GM23338 (cell line): ENCODE measurements around the gene OR2B2. TPM values are rescaled to one million over a fixed set of nuclear protein-coding genes. Genes with fewer than 3 reads are reported as not detected.

Experiments
- ATAC-seq: fragments of 200-7000 bp; cut with Tn5 transposase; 3 replicates; pipeline ENCODE4 v1.9.1; 2020
- DNase-seq: peaks from one replicate; pipeline ENCODE4 v3.0.0-alpha.2; 2015; ENCODE audit warnings: low spot score
- H2AFZ ChIP-seq: fragments of 200-600 bp; sonication (generic); 2 replicates; pipeline ENCODE4 v1.8.0; 2016; ENCODE audit warnings: antibody characterized with exemption, mild to moderate bottlenecking, moderate library complexity
- H3F3A ChIP-seq: fragments of 200-600 bp; sonication (generic); replicated peaks from 2 replicates; pipeline ENCODE4 v1.8.0; 2017; ENCODE audit warnings: antibody characterized with exemption, mixed run types, low read depth
- H3K27ac ChIP-seq: fragments of 200-600 bp; sonication (generic); 2 replicates; pipeline ENCODE4 v1.6.1; 2016; ENCODE audit warnings: low read depth
- H3K27me3 ChIP-seq: fragments of 200-600 bp; sonication (generic); 2 replicates; pipeline ENCODE4 v1.8.0; 2016; ENCODE audit warnings: mild to moderate bottlenecking, mixed run types, moderate library complexity; ENCODE audit not compliant: insufficient read depth
- H3K36me3 ChIP-seq: fragments of 200-600 bp; sonication (generic); 2 replicates; pipeline ENCODE4 v1.8.0; 2016; ENCODE audit warnings: mild to moderate bottlenecking; ENCODE audit not compliant: insufficient read depth
- H3K4me1 ChIP-seq: fragments of 200-600 bp; sonication (generic); 2 replicates; pipeline ENCODE4 v1.8.0; 2016; ENCODE audit warnings: mild to moderate bottlenecking, moderate library complexity; ENCODE audit not compliant: insufficient read depth
- H3K4me2 ChIP-seq: fragments of 200-600 bp; sonication (generic); 2 replicates; pipeline ENCODE4 v1.7.1; 2017; ENCODE audit warnings: mixed run types
- H3K4me3 ChIP-seq: fragments of 200-600 bp; sonication (generic); 2 replicates; pipeline ENCODE4 v1.6.1; 2016; ENCODE audit warnings: mixed run types
- H3K79me2 ChIP-seq: fragments of 200-600 bp; sonication (generic); replicated peaks from 2 replicates; pipeline ENCODE4 v1.8.0; 2017; ENCODE audit warnings: mild to moderate bottlenecking; ENCODE audit not compliant: insufficient read depth
- H3K9me2 ChIP-seq: fragments of 200-600 bp; sonication (generic); 2 replicates; pipeline ENCODE4 v1.8.0; 2017; ENCODE audit not compliant: insufficient read depth
- H4K20me1 ChIP-seq: fragments of 200-600 bp; sonication (generic); replicated peaks from 2 replicates; pipeline ENCODE4 v1.8.0; 2017; ENCODE audit warnings: mild to moderate bottlenecking; ENCODE audit not compliant: insufficient read depth
- H3K27ac Mint-ChIP-seq: 2 replicates; pipeline ENCODE4 v1.8.0; 2020; ENCODE audit warnings: inconsistent platforms, mild to moderate bottlenecking, moderate library complexity, mixed read lengths
- H3K27me3 Mint-ChIP-seq: 3 replicates; pipeline ENCODE4 v1.8.0; 2022; ENCODE audit warnings: low read depth, mild to moderate bottlenecking, moderate library complexity, mixed read lengths, inconsistent platforms; ENCODE audit not compliant: insufficient read depth, poor library complexity
- H3K36me3 Mint-ChIP-seq: 3 replicates; pipeline ENCODE4 v1.8.0; 2021; ENCODE audit warnings: low read depth, mild to moderate bottlenecking, inconsistent platforms, moderate library complexity, mixed read lengths
- H3K4me1 Mint-ChIP-seq: 3 replicates; pipeline ENCODE4 v1.8.0; 2020; ENCODE audit warnings: mild to moderate bottlenecking, inconsistent platforms, mixed read lengths
- H3K4me3 Mint-ChIP-seq: 3 replicates; pipeline ENCODE4 v1.8.0; 2021; ENCODE audit warnings: moderate library complexity, mild to moderate bottlenecking, inconsistent platforms, mixed read lengths
- H3K9me3 Mint-ChIP-seq: 3 replicates; pipeline ENCODE4 v1.8.0; 2020; ENCODE audit warnings: moderate library complexity, mild to moderate bottlenecking, inconsistent platforms, mixed read lengths
- CREB1 ChIP-seq: fragments of 250-450 bp; sonication (Bioruptor Pico); IDR thresholded peaks from 2 replicates; pipeline ENCODE4 v1.5.0; 2020; ENCODE audit warnings: low read depth, mild to moderate bottlenecking, moderate library complexity
- EZH2 ChIP-seq: fragments of 200-600 bp; sonication (generic); IDR thresholded peaks from one replicate; pipeline ENCODE4 v1.8.0; 2017; ENCODE audit warnings: antibody characterized with exemption, mild to moderate bottlenecking, low read depth; ENCODE audit not compliant: unreplicated experiment
- EZH2phosphoT487 ChIP-seq: fragments of 200-600 bp; sonication (generic); IDR thresholded peaks from one replicate; pipeline ENCODE4 v1.8.1; 2018; ENCODE audit warnings: antibody characterized with exemption; ENCODE audit not compliant: unreplicated experiment
- JUNB ChIP-seq: IDR thresholded peaks from one replicate; pipeline ENCODE4 v1.6.1; 2016; ENCODE audit warnings: antibody characterized with exemption; ENCODE audit not compliant: unreplicated experiment
- POLR2AphosphoS5 ChIP-seq: IDR thresholded peaks from 2 replicates; pipeline ENCODE4 v1.6.1; 2016; ENCODE audit warnings: antibody characterized with exemption, low read depth
- REST ChIP-seq: IDR thresholded peaks from one replicate; pipeline ENCODE4 v1.6.1; 2018; ENCODE audit warnings: antibody characterized with exemption; ENCODE audit not compliant: unreplicated experiment
- STAT1 ChIP-seq: IDR thresholded peaks from one replicate; pipeline ENCODE4 v1.6.1; 2016; ENCODE audit warnings: antibody characterized with exemption; ENCODE audit not compliant: unreplicated experiment
- ZNF331 ChIP-seq: fragments of 250-450 bp; sonication (Bioruptor Pico); IDR thresholded peaks from 2 replicates; pipeline ENCODE4 v1.5.0; 2020; ENCODE audit warnings: low read depth, mild to moderate bottlenecking, moderate library complexity
- polyA plus RNA-seq: library from polyadenylated mRNA; unstranded; fragments of >200 nt; fragmentation: Nextera tagmentation; extraction: Ambion mirVana; gene quantifications from 2 replicates; pipeline ENCODE4 v1.2.1, GENCODE V29; 2016
- total RNA-seq: library from RNA; depleted of rRNA; stranded (reverse); fragments of >200 nt; shearing (Covaris generic); gene quantifications from 2 replicates; pipeline ENCODE4 v1.2.3, GENCODE V29; 2014
- TF ChIP-seq, protein P1 (sequence below): IDR thresholded peaks from 2 replicates; pipeline ENCODE4 v1.6.1; 2016; ENCODE audit warnings: antibody characterized with exemption
- TF ChIP-seq, protein P2 (sequence below), 2 experiments: fragments of 200-600 bp in 1 of 2; sonication (generic) in 1 of 2; conservative IDR thresholded peaks; 2 replicates each; pipeline versions ENCODE4 v1.5.1 to v1.6.1; 2016 to 2017; ENCODE audit warnings: antibody characterized with exemption in 2 of 2, low read depth in 2 of 2, mild to moderate bottlenecking in 2 of 2, moderate library complexity in 1 of 2

The OR2B2 gene
- total and polyA plus RNA-seq, 2 experiments from 2014 or later = 0.38 TPM; not detected in 1

GRCh38 chr6:27870291-27870870 is 41.8 kb downstream of the OR2B2 start:
- peaks cover 56% of the 10 kb centered on the region for H3K27me3 Mint-ChIP-seq
- Histone ChIP-seq H3K4me1 (peaks cover 11% of the 10 kb centered on the region; the same call in 1 of the 2 replicates), H4K20me1 (no peaks in the 10 kb centered on the region), H3K4me3 (peak overlapping the region; percentile 60; the same call in 1 of the 2 replicates), H3K27me3 (no peaks in the 10 kb centered on the region), H3K36me3 (no peaks in the 10 kb centered on the region), H3K27ac (peak overlapping the region; percentile 98), H3K79me2 (no peaks in the 10 kb centered on the region), H3K4me2 (peak overlapping the region; percentile 80), H3F3A (peaks cover 14% of the 10 kb centered on the region), H2AFZ (no peak overlapping the region), H3K9me2 (no peaks in the 10 kb centered on the region)
- ATAC-seq (no peak), DNase-seq (no peak)
- peak overlapping the region; percentile 96 for H3K27ac Mint-ChIP-seq
- peaks cover 31% of the 10 kb centered on the region for H3K4me1 Mint-ChIP-seq
- H3K4me3 Mint-ChIP-seq = peak overlapping the region; percentile 28
- TF ChIP-seq EZH2 (no peak), CREB1 (CRISPR knock-in tag) (no peak), ZNF331 (CRISPR knock-in tag) (no peak), EZH2phosphoT487 (no peak), JUNB (no peak), REST (no peak), POLR2AphosphoS5 (no peak), STAT1 (no peak)
- TF ChIP-seq, protein P1, sequence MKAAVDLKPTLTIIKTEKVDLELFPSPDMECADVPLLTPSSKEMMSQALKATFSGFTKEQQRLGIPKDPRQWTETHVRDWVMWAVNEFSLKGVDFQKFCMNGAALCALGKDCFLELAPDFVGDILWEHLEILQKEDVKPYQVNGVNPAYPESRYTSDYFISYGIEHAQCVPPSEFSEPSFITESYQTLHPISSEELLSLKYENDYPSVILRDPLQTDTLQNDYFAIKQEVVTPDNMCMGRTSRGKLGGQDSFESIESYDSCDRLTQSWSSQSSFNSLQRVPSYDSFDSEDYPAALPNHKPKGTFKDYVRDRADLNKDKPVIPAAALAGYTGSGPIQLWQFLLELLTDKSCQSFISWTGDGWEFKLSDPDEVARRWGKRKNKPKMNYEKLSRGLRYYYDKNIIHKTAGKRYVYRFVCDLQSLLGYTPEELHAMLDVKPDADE = no peak
- TF ChIP-seq, protein P2, sequence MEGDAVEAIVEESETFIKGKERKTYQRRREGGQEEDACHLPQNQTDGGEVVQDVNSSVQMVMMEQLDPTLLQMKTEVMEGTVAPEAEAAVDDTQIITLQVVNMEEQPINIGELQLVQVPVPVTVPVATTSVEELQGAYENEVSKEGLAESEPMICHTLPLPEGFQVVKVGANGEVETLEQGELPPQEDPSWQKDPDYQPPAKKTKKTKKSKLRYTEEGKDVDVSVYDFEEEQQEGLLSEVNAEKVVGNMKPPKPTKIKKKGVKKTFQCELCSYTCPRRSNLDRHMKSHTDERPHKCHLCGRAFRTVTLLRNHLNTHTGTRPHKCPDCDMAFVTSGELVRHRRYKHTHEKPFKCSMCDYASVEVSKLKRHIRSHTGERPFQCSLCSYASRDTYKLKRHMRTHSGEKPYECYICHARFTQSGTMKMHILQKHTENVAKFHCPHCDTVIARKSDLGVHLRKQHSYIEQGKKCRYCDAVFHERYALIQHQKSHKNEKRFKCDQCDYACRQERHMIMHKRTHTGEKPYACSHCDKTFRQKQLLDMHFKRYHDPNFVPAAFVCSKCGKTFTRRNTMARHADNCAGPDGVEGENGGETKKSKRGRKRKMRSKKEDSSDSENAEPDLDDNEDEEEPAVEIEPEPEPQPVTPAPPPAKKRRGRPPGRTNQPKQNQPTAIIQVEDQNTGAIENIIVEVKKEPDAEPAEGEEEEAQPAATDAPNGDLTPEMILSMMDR (conservative IDR thresholded peaks at IDR 0.05; ENCODE audit: low read depth in 2 of 2) = no peak
- H3K36me3 Mint-ChIP-seq = no peaks in the 10 kb centered on the region
- H3K9me3 Mint-ChIP-seq = peaks cover 16% of the 10 kb centered on the region; the same call in 2 of the 3 replicates
